Right cardiac atrium (tissue), 5 donors: Measurements from ENCODE around the gene SHROOM3. TPM values are rescaled to one million over a fixed set of nuclear protein-coding genes. Genes with fewer than 3 reads are reported as not detected.
A peak's percentile ranks its signal among the peaks of the same experiment; 100 is the strongest.
"Not testable (repeated sequence)": the region's sequence is repeated elsewhere in the genome, so short reads cannot be mapped to it uniquely, and the experiment has no call there.

ENCODE experiments used
- ATAC-seq, 2 donors: fragments of 200-7000 bp; cut with Tn5 transposase; one replicate each; pipeline versions ENCODE4 v1.8.0 to v1.9.1; 2020; ENCODE audit warnings: moderate library complexity in 2 of 2, mild to moderate bottlenecking in 1 of 2
- DNase-seq, 3 donors: peaks; one replicate each; pipeline ENCODE4 v3.0.0-alpha.2; 2020
- H3K27ac ChIP-seq: one replicate; pipeline ENCODE4 v1.5.1; 2013; ENCODE audit warnings: mild to moderate bottlenecking, low read length, control low read depth, moderate library complexity
- H3K27me3 ChIP-seq: one replicate; pipeline ENCODE4 v1.6.1; 2013; ENCODE audit not compliant: control insufficient read depth, insufficient read depth
- H3K4me1 ChIP-seq: one replicate; pipeline ENCODE4 v1.6.1; 2013; ENCODE audit warnings: low read length; ENCODE audit not compliant: control insufficient read depth, insufficient read depth
- H3K4me3 ChIP-seq: one replicate; pipeline ENCODE4 v1.5.1; 2013; ENCODE audit warnings: low read length, control low read depth
- H3K9me3 ChIP-seq: one replicate; pipeline ENCODE4 v1.6.1; 2013; ENCODE audit warnings: low read length; ENCODE audit not compliant: control insufficient read depth
- WGBS: extraction: QIAGEN DNeasy Blood & Tissue Kit; methylation state at CpG from one replicate; pipeline ENCODE4 v1.1.7; 2013; 5-methylcytosine and 5-hydroxymethylcytosine counted together
- intact Hi-C, 4 donors: fragments of 100-400 bp; cut with DNase I; formaldehyde crosslinking; loops; one replicate each; pipeline versions ENCODE4 v1.11.0 to v1.14.0; 2022 to 2023
- polyA plus RNA-seq: library from polyadenylated mRNA; stranded (reverse); fragments of 200-250 nt; gene quantifications from one replicate; pipeline ENCODE4 v1.2.3, GENCODE V29; 2013
- total RNA-seq, 4 donors: library from RNA; stranded (reverse); fragmentation: NEBNext Ultra II Directional; extraction: Animal tissue kit (Norgen Biotek cat#: 25700); gene quantifications; one replicate each; pipeline ENCODE4 v1.2.1, GENCODE V29; 2021
- donor health status: healthy with polysubstance abuse.
- donor health status: DM: no; HTN: yes; CAD: no.
- donor health status: DM: no; HTN: no; CAD: no.
- donor health status: DM: no; HTN: yes; CAD: no; lungs with severe emphysema.
- donor health status: DM: yes; HTN: yes; CAD: no.

Gene SHROOM3
- total and polyA plus RNA-seq, 5 donors = 4.6 to 11.8 (median 10.9) TPM

DNA sequence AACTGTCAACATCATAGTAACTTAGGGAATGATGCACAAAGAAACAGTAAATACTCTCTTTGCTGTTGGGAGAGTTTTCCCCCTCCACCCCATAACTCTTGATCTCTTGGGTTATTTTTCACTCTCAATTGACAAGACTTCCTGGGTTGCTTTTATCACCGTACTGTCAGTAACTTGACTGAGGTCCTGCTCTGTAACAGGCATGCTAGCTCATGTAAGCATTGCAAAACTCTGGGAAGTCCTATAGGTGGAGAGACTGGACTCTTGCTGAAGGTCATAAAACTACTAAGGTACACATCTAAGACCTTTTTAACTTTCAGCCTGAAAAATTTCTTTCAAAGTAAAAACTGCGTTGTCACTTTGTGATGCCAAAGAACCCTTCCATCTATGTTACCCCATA is 10.9 kb downstream of the SHROOM3 start:
- Histone ChIP-seq H3K9me3 (no peaks in the 10 kb centered on the region), H3K27me3 (no peaks in the 10 kb centered on the region), H3K4me3 (no peak overlapping the region), H3K4me1 (no peaks in the 10 kb centered on the region), H3K27ac (no peak overlapping the region)
- 95% methylated on average over 2 of the region's 2 CpGs for WGBS
- ATAC-seq (no peak), DNase-seq (no peak)
- intact Hi-C loops = no loop called here

DNA sequence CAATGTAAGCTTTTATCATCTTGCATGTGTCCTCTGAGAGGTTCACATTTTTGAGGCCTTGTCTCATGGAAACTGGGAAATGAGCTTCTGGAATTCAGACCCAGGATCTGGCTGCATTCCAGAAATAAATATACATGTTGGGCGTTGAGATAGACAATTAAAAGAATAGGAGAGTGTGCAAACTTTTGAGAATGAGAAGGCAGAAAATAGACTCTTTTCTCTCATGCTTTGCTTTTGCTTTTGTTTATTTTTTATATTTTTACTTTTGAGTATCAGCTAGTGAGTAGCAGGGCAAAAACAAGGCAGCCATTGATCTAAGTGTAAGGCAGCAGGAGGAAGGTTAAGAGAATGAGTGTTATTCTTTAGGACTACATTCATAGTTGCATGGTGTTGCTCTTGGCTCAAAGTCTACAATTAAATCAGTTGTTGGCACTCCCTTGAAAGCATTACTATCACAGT is 12.4 kb downstream of the SHROOM3 start:
- ATAC-seq = peak; percentile 25 to 55
- Histone ChIP-seq H3K27ac (no peak overlapping the region), H3K4me1 (no peaks in the 10 kb centered on the region), H3K4me3 (no peak overlapping the region), H3K9me3 (no peaks in the 10 kb centered on the region), H3K27me3 (no peaks in the 10 kb centered on the region)
- WGBS = 20% methylated on average over 1 of the region's 1 CpG
- intact Hi-C loops = no loop called here
- no peak for DNase-seq

DNA sequence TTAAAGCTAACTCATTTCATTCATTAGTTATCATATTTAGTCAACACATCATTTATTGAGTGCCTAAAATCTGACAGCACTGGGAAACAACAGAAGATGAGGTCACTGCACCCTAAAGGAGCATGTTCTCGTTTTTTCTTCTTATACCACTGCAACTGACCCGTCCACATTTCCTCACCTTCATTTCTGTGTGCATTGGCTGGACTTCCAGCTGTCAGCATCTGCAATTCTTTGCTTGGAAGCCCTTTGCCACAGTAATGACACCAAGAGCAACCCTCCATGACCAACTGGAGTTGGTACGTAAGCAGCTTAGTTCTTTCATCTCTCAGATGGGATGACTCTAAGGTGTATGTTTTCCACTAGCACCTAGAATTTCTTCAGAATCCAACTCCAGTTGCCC is 13.2 kb downstream of the SHROOM3 start:
- H3K4me1 ChIP-seq = no peaks in the 10 kb centered on the region
- no peak for DNase-seq
- H3K4me3 ChIP-seq = no peak overlapping the region
- no peak overlapping the region for H3K27ac ChIP-seq
- no peak for ATAC-seq
- no peaks in the 10 kb centered on the region for H3K9me3 ChIP-seq
- WGBS = 73% methylated on average over 3 of the region's 3 CpGs
- H3K27me3 ChIP-seq = no peaks in the 10 kb centered on the region
- intact Hi-C loops = no loop called here

DNA sequence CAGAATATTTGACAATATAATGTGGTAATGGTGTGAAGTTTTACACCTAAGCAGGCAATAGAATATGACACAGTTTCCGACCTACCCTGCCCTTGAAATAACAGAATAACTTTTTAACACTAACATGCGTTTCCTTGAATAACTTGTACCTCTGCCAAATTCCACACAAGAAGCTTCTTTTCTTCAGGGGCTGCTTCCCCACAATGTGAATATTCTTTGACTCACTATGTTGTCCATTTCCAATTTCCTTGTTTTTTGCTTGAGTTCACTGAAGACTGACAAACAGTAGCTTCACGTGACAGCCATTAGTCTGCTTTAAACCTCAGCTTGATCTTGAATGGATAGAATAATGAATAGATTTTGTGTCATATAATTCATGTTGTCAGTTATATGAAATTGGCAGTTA is 14.3 kb downstream of the SHROOM3 start:
- Histone ChIP-seq H3K4me3 (no peak overlapping the region), H3K27ac (no peak overlapping the region), H3K9me3 (no peaks in the 10 kb centered on the region), H3K27me3 (no peaks in the 10 kb centered on the region), H3K4me1 (no peaks in the 10 kb centered on the region)
- WGBS = 15% methylated on average over 3 of the region's 3 CpGs
- DNase-seq (no peak), ATAC-seq (no peak)
- intact Hi-C loops = no loop called here

DNA sequence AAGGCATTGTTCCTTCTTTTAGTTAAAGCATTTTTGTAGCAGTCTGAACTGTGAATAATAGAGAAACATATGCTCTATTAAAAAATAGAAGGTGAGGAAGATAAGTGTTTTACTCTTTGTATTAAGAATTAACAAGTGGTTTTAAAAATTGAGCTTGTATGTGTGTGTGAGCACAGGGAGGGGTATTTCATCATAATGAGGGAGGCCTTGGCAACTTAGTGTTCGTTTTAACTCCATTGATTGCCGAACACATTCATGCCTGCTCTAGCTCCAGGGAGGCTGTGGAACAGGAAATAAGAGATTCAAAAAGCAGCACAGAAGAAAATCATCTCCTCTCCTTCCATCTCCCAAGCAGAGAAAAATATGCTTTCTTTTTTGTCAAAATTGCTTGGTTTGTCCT is 14.8 kb downstream of the SHROOM3 start:
- Histone ChIP-seq H3K4me3 (no peak overlapping the region), H3K9me3 (no peaks in the 10 kb centered on the region), H3K4me1 (no peaks in the 10 kb centered on the region), H3K27ac (no peak overlapping the region), H3K27me3 (no peaks in the 10 kb centered on the region)
- DNase-seq (no peak), ATAC-seq (peak; percentile 71 to 84)
- WGBS = 25% methylated on average over 2 of the region's 2 CpGs
- intact Hi-C loops = no loop called here

GRCh38 chr4:76453232-76453631 is 18.2 kb downstream of the SHROOM3 start:
- 90% methylated on average over 2 of the region's 2 CpGs for WGBS
- Histone ChIP-seq H3K27ac (no peak overlapping the region), H3K4me1 (no peaks in the 10 kb centered on the region), H3K4me3 (no peak overlapping the region), H3K27me3 (no peaks in the 10 kb centered on the region), H3K9me3 (no peaks in the 10 kb centered on the region)
- intact Hi-C loops = no loop called here
- no peak for DNase-seq
- ATAC-seq = no peak

- H3K4me1 ChIP-seq, ATAC-seq, H3K9me3 ChIP-seq, H3K27ac ChIP-seq, H3K4me3 ChIP-seq, DNase-seq, H3K27me3 ChIP-seq, intact Hi-C loops: not testable (repeated sequence)
- WGBS = 93% methylated on average over 6 of the region's 6 CpGs
Measured at GRCh38 chr4:76454073-76454472, 19.0 kb downstream of the SHROOM3 start.

DNA sequence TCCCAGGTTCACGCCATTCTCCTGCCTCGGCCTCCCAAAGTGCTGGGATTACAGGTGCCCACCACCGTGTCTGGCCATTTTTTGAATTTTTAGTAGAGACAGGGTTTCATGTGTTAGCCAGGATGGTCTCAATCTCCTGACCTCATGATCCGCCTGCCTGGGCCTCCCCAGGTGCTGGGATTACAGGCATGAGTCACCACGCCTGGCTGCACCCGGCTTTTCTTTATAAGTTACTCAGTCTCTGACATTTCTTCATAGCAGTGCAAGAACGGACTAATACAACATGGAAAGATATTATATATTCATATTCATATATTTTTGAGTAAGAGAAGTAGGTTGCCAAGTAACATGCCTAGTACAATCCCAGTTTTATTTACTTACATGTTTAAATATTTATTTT is 22.9 kb downstream of the SHROOM3 start:
- ATAC-seq (no peak), DNase-seq (no peak)
- Histone ChIP-seq H3K9me3 (no peaks in the 10 kb centered on the region), H3K4me1 (no peaks in the 10 kb centered on the region), H3K27me3 (no peaks in the 10 kb centered on the region), H3K4me3 (no peak overlapping the region), H3K27ac (no peak overlapping the region)
- 81% methylated on average over 7 of the region's 7 CpGs for WGBS
- intact Hi-C loops = no loop called here

DNA sequence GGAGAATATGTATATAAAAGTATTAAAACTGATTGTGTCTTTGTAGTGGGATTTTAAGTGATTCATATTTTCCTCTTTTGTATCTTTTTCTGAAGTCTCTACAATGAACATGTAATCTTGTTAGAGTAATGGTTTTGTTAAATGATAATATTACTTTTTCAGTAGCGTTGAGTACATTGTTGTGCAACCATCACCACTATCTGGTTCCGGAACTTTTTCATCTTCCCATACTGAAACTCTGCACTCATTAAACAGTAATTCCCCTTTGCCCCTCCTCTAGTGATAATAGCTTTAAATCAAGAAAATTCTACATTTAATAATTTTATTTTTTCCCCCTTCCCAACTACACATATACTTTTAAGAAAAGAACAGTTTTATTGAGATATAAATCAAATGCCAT is 23.3 kb downstream of the SHROOM3 start:
- Histone ChIP-seq H3K9me3 (no peaks in the 10 kb centered on the region), H3K4me1 (no peaks in the 10 kb centered on the region), H3K27ac (no peak overlapping the region), H3K27me3 (no peaks in the 10 kb centered on the region), H3K4me3 (no peak overlapping the region)
- WGBS = 78% methylated on average over 2 of the region's 2 CpGs
- ATAC-seq = no peak
- no peak for DNase-seq
- intact Hi-C loops = no loop called here

- no peak overlapping the region for H3K27ac ChIP-seq
- no peaks in the 10 kb centered on the region for H3K4me1 ChIP-seq
- ATAC-seq (no peak), DNase-seq (peak in 2 of 3 donors; percentile 46 to 66)
- no peak overlapping the region for H3K4me3 ChIP-seq
- WGBS = 55% methylated on average over 3 of the region's 3 CpGs
- no peaks in the 10 kb centered on the region for H3K27me3 ChIP-seq
- H3K9me3 ChIP-seq = no peaks in the 10 kb centered on the region
- intact Hi-C loops = no loop called here
Measured at GRCh38 chr4:76458825-76459224, 23.8 kb downstream of the SHROOM3 start.

DNA sequence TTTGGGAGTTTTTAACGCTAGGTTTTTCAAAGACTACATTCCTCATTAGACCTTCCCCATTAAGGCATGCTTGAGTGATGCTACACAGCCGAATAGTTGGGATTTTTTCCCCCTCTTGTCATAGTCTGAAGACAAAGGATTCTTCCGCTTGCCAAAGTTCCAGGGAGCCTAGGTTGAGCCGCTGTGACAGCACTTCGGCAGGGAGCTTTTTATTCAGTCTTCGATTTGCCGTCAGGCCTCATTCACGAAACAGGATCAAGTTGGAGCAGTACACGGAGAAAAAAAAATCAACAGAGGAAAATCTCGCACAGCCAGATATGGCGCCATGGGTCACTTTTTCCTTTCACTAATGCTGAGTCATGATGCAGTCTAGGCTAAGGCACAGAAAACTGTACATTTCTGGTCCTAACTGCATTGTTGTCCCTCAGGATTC is 24.3 kb downstream of the SHROOM3 start:
- H3K4me1 ChIP-seq = no peaks in the 10 kb centered on the region
- no peaks in the 10 kb centered on the region for H3K9me3 ChIP-seq
- 34% methylated on average over 11 of the region's 11 CpGs for WGBS
- H3K27me3 ChIP-seq = no peaks in the 10 kb centered on the region
- H3K27ac ChIP-seq = peak overlapping the region; percentile 87
- DNase-seq (no peak), ATAC-seq (peak; percentile 75 to 82)
- no peak overlapping the region for H3K4me3 ChIP-seq
- intact Hi-C loops = no loop called here

GRCh38 chr4:76463568-76463967 is 28.5 kb downstream of the SHROOM3 start:
- intact Hi-C loops = no loop called here
- Histone ChIP-seq H3K27me3 (no peaks in the 10 kb centered on the region), H3K4me3 (no peak overlapping the region), H3K9me3 (no peaks in the 10 kb centered on the region), H3K4me1 (no peaks in the 10 kb centered on the region), H3K27ac (no peak overlapping the region)
- ATAC-seq (no peak), DNase-seq (no peak)
- 92% methylated on average over 2 of the region's 2 CpGs for WGBS
